H1 (cell line): Measurements from ENCODE around the gene AVPR2. TPM values are rescaled to one million over a fixed set of nuclear protein-coding genes. Genes with fewer than 3 reads are reported as not detected.

ENCODE experiments used
- CREB1 ChIP-seq: IDR thresholded peaks from 2 replicates; pipeline ENCODE4 v1.6.1; 2012; ENCODE audit warnings: inconsistent platforms
- HDAC2 ChIP-seq, 2 experiments: fragments of 300-600 bp in 1 of 2; sonication (generic) in 1 of 2; IDR thresholded peaks; 2 replicates each; pipeline ENCODE4 v1.6.1; 2011 to 2012; ENCODE audit warnings: low read depth in 2 of 2, low read length in 2 of 2, mild to moderate bottlenecking in 2 of 2, moderate library complexity in 2 of 2, borderline replicate concordance in 1 of 2, inconsistent platforms in 1 of 2
- NANOG ChIP-seq: IDR thresholded peaks from 2 replicates; pipeline ENCODE4 v1.6.1; 2011; ENCODE audit warnings: low read length, low read depth, mild to moderate bottlenecking, inconsistent platforms; ENCODE audit not compliant: insufficient read depth, poor library complexity, severe bottlenecking
- POLR2A ChIP-seq, 2 experiments: IDR thresholded peaks; 1 replicate in 1 of 2; 2 replicates in 1 of 2; pipeline ENCODE4 v1.6.1; 2011; ENCODE audit warnings: low read depth in 2 of 2, low read length in 2 of 2, mild to moderate bottlenecking in 2 of 2; ENCODE audit errors: control extremely low read depth in 1 of 2
- RNF2 ChIP-seq: fragments of 200-900, 300-1000 bp; sonication (generic); IDR thresholded peaks from 2 replicates; pipeline ENCODE4 v1.7.1; 2016; ENCODE audit warnings: borderline replicate concordance, low read depth, mild to moderate bottlenecking, antibody characterized with exemption, low read length; ENCODE audit not compliant: poor library complexity, severe bottlenecking; ENCODE audit errors: missing control alignments
- SP1 ChIP-seq: IDR thresholded peaks from 2 replicates; pipeline ENCODE4 v1.6.1; 2011; ENCODE audit warnings: low read depth, low read length
- TAF1 ChIP-seq: IDR thresholded peaks from 2 replicates; pipeline ENCODE4 v1.6.1; 2011; ENCODE audit warnings: mild to moderate bottlenecking, low read depth, low read length
- polyA plus RNA-seq, 7 experiments: library from polyadenylated mRNA; depleted of rRNA in 3 of 7; stranded (reverse) in 5 of 7; unstranded in 2 of 7; fragments of >200 nt in 5 of 7; fragments of 200-250 nt in 2 of 7; gene quantifications; 1 replicate in 5 of 7; 2 replicates in 1 of 7; 4 replicates in 1 of 7; pipeline versions ENCODE4 v1.2.1 to v1.2.3, GENCODE V29; 2011 to 2013; ENCODE audit warnings: missing spikeins in 2 of 7, mixed read lengths in 2 of 7
- total RNA-seq: library from RNA; stranded (reverse); fragmentation: NEBNext Ultra II Directional; extraction: Animal tissue kit (Norgen Biotek cat#: 25700); gene quantifications from 2 replicates; pipeline ENCODE4 v1.2.1, GENCODE V29; 2021
- TF ChIP-seq, protein P1 (sequence below), 3 experiments: IDR thresholded peaks; 1 replicate in 2 of 3; 2 replicates in 1 of 3; pipeline versions ENCODE4 v1.5.1 to v1.6.1; 2011; ENCODE audit warnings: low read length in 3 of 3, mild to moderate bottlenecking in 3 of 3, inconsistent platforms in 2 of 3, low read depth in 1 of 3, moderate library complexity in 1 of 3; ENCODE audit not compliant: insufficient read depth in 1 of 3; ENCODE audit errors: control extremely low read depth in 1 of 3

Gene AVPR2
- total and polyA plus RNA-seq, 2 of the 8 experiments (the other 6 are each of a cell fraction or from before 2014, with no cell fraction given) = 0.09 TPM; not detected in 1

DNA sequence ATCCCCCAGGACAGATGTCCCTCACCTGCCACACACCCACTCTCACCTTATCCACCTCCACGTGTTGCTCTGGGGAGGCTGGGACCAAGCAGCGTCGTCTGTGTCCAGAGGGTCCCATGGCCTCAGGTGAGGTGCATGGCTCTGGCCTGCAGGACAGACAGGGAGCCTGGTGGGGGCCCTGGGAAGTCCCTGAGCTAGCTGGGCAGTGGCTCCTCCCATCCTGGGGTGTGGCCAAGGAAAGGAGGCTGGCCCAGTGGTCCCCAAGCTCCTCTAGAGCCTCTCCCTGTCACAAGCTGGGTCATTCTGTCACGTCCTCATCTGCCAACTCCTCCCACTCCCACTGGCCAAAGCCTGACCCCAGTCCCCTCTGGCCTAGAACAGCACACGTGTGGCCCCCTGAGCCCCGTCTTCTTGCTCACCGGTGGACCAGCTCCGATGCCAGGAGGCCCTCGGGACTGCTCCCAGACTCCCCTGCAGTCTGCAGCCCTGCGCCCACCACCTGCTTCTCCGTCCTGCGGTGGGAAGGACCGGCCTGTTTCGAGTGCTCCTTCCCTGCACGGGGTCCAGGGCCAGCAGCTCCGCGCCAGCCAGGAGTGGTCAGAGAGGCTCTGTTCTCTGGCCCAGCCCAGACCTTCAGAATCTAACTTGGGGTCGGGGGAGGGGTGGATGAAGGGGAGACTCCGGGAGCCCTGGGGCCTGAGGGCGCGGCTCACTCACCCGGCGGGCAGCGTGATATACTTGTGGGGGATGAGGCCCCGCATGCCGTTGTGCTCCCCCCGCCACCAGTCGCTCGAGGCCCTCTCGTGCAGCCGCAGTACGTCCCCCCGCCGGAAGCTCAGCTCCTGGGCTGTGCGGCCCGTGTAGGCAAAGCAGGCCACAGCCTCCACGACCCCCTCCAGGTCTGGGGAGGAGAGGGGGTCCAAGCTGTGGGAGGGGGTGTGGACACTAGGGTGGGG, 4.8 kb downstream of the AVPR2 start (continued):
- TF ChIP-seq POLR2A (IDR thresholded peaks at IDR 0.05; ENCODE audit: control extremely low read depth in 1 of 2, low read depth in 2 of 2, low read length in 2 of 2) (no peak), RNF2 (no peak), HDAC2 (IDR thresholded peaks at IDR 0.05; ENCODE audit: borderline replicate concordance in 1 of 2, low read depth in 2 of 2, low read length in 2 of 2) (no peak), NANOG (no peak), SP1 (no peak), TAF1 (no peak), CREB1 (no peak)
- TF ChIP-seq, protein P1, sequence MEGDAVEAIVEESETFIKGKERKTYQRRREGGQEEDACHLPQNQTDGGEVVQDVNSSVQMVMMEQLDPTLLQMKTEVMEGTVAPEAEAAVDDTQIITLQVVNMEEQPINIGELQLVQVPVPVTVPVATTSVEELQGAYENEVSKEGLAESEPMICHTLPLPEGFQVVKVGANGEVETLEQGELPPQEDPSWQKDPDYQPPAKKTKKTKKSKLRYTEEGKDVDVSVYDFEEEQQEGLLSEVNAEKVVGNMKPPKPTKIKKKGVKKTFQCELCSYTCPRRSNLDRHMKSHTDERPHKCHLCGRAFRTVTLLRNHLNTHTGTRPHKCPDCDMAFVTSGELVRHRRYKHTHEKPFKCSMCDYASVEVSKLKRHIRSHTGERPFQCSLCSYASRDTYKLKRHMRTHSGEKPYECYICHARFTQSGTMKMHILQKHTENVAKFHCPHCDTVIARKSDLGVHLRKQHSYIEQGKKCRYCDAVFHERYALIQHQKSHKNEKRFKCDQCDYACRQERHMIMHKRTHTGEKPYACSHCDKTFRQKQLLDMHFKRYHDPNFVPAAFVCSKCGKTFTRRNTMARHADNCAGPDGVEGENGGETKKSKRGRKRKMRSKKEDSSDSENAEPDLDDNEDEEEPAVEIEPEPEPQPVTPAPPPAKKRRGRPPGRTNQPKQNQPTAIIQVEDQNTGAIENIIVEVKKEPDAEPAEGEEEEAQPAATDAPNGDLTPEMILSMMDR (IDR thresholded peaks at IDR 0.05; ENCODE audit: control extremely low read depth in 1 of 3, insufficient read depth in 1 of 3, low read depth in 1 of 3, low read length in 3 of 3) = no peak
